Measurements from ENCODE around the gene URAD. TPM values are rescaled to one million over a fixed set of nuclear protein-coding genes. Genes with fewer than 3 reads are reported as not detected.
A peak's percentile ranks its signal among the peaks of the same experiment; 100 is the strongest.

The URAD gene
- total RNA-seq, 1 experiment from 2014 or later = not detected

- no peak for DNase-seq (ENCODE audit: low read depth)
Measured at GRCh38 chr13:28000567-28000966, 12.1 kb upstream of the URAD start.

GRCh38 chr13:27997904-27998522, 9.5 kb upstream of the URAD start:
- peak; percentile 51 for DNase-seq (ENCODE audit: low read depth)

- DNase-seq (ENCODE audit: low read depth) = no peak
Measured at GRCh38 chr13:27991881-27992280, 3.4 kb upstream of the URAD start.

GRCh38 chr13:27985600-27985999, 2.9 kb downstream of the URAD start:
- no peak for DNase-seq (ENCODE audit: low read depth)

GRCh38 chr13:27982361-27982760, 6.1 kb downstream of the URAD start:
- DNase-seq (ENCODE audit: low read depth) = no peak

- no peak for DNase-seq (ENCODE audit: low read depth)
Measured at GRCh38 chr13:27981006-27981708, 7.3 kb downstream of the URAD start.

GRCh38 chr13:27980280-27980998, 8.1 kb downstream of the URAD start:
- no peak for DNase-seq (ENCODE audit: low read depth)

GRCh38 chr13:27979765-27980279, 8.7 kb downstream of the URAD start:
- no peak for DNase-seq (ENCODE audit: low read depth)

GRCh38 chr13:27979001-27979643, 9.4 kb downstream of the URAD start:
- no peak for DNase-seq (ENCODE audit: low read depth)

GRCh38 chr13:27978301-27978968, 10.1 kb downstream of the URAD start:
- DNase-seq (ENCODE audit: low read depth) = no peak

GRCh38 chr13:27977476-27978300, 10.8 kb downstream of the URAD start:
- no peak for DNase-seq (ENCODE audit: low read depth)

GRCh38 chr13:27976362-27977091, 12.0 kb downstream of the URAD start:
- DNase-seq (ENCODE audit: low read depth) = no peak

GRCh38 chr13:27975564-27976361, 12.7 kb downstream of the URAD start:
- no peak for DNase-seq (ENCODE audit: low read depth)

- no peak for DNase-seq (ENCODE audit: low read depth)
Measured at GRCh38 chr13:27973961-27974662, 14.4 kb downstream of the URAD start.

GRCh38 chr13:27973291-27973690, 15.2 kb downstream of the URAD start:
- DNase-seq (ENCODE audit: low read depth) = no peak

GRCh38 chr13:27972478-27972820, 16.0 kb downstream of the URAD start:
- DNase-seq (ENCODE audit: low read depth) = no peak

- no peak for DNase-seq (ENCODE audit: low read depth)
Measured at GRCh38 chr13:27971776-27972477, 16.6 kb downstream of the URAD start.

- no peak for DNase-seq (ENCODE audit: low read depth)
Measured at GRCh38 chr13:27971236-27971645, 17.3 kb downstream of the URAD start.
